Measurements from ENCODE around the gene CAMTA1. TPM values are rescaled to one million over a fixed set of nuclear protein-coding genes. Genes with fewer than 3 reads are reported as not detected.

Gene CAMTA1
- total and polyA plus RNA-seq, 9 of the 15 experiments (the other 6 are each of a cell fraction or from before 2014, with no cell fraction given), result 43.9 to 161 (median 65.9) TPM

- TF ChIP-seq, protein P1, sequence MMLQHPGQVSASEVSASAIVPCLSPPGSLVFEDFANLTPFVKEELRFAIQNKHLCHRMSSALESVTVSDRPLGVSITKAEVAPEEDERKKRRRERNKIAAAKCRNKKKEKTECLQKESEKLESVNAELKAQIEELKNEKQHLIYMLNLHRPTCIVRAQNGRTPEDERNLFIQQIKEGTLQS (IDR thresholded peaks at IDR 0.05), result no peak
- TF ChIP-seq, protein P1 (CRISPR knock-in tag; conservative IDR thresholded peaks at IDR 0.05), result no peak
These were observed 729.9 kb downstream of the CAMTA1 start (continued) for GRCh38 chr1:7515175-7515574.

DNA sequence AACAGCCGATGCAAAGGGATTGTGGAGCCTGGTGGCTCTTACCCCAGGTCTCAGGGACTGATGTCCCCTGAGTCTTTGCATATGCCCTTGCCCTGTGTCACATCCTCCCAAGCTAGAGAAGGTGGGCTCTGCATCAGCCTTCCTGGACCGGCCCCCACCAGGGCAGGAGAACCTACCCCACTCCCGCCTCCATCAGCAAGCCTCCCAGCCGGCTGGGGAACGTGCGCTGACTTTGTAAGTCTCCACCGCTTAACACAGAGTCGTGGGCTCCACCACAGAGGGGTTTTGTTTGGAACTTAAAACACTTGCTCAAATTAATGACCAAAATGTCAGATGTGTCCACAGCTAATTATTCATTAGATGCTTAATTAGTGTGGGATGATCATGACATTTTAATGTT, 730.6 kb downstream of the CAMTA1 start:
- in situ Hi-C loops (cut with MboI) (no loop called here), intact Hi-C loops (cut with micrococcal nuclease) (no loop called here)
- no peaks in the 10 kb centered on the region for H3K9me3 ChIP-seq (replicated peaks; ENCODE audit: control insufficient read depth, insufficient read depth, low read depth, low read length)
- H3K27ac ChIP-seq (ENCODE audit: extremely low read depth, low read depth, low read length), result no peak overlapping the region
- ATAC-seq (no peak), DNase-seq (ENCODE audit: extremely low read depth in 1 of 4, low spot score in 3 of 4) (no peak), FAIRE-seq (no peak)
- H3K79me2 ChIP-seq (ENCODE audit: control insufficient read depth, insufficient read depth, low read length), result no peaks in the 10 kb centered on the region
- no TSS peak for BruUV-seq (replicated peaks)
- ChIA-PET POLR2A (interaction anchor here (1.0 to 1.1 kb wide), 2 partner anchors 11 to 19 kb away, joined by 3 to 4 read pairs; no protein-coding TSS in a partner anchor), CTCF (ENCODE audit: low intra/inter-chr PET ratio) (no interaction called here)
- no peaks in the 10 kb centered on the region for H3K9me1 ChIP-seq (ENCODE audit: control insufficient read depth, insufficient read depth, low read length)
- no peak overlapping the region for H3K4me2 ChIP-seq (ENCODE audit: insufficient read depth, low read length)
- no peak overlapping the region for H3K9ac ChIP-seq (ENCODE audit: insufficient read depth in 1 of 2, low read depth in 2 of 2, low read length in 2 of 2)
- H3K36me3 ChIP-seq (ENCODE audit: control insufficient read depth, insufficient read depth, low read length), result no peaks in the 10 kb centered on the region
- no peaks in the 10 kb centered on the region for H3K4me1 ChIP-seq (replicated peaks in 1 of 2; ENCODE audit: control insufficient read depth in 2 of 2, insufficient read depth in 2 of 2, low read length in 2 of 2)
- H3K4me3 ChIP-seq, result no peak overlapping the region
- peaks cover 4% of the 10 kb centered on the region; the same call in 1 of the 2 replicates for H4K20me1 ChIP-seq (replicated peaks; ENCODE audit: control insufficient read depth, insufficient read depth, low read length)
- no peak overlapping the region for H2AFZ ChIP-seq (ENCODE audit: low read depth, low read length)
- WGBS (ENCODE audit: insufficient coverage, low coverage, missing lambda C conversion rate), result 0% methylated on average over 8 of the region's 8 CpGs
- H3K27me3 ChIP-seq (ENCODE audit: control insufficient read depth in 2 of 2, insufficient read depth in 2 of 2, low read length in 2 of 2), result peaks cover 0 to 45% of the 10 kb centered on the region in 2 experiments; a peak in 3 of 5 replicates
- no peak for TF ChIP-seq CTCF (IDR thresholded peaks at IDR 0.05 in 2 of 3, conservative IDR thresholded peaks at IDR 0.05 in 1 of 3; ENCODE audit: insufficient read depth in 2 of 3, low read depth in 1 of 3, low read length in 3 of 3)
- TF ChIP-seq, protein P2, sequence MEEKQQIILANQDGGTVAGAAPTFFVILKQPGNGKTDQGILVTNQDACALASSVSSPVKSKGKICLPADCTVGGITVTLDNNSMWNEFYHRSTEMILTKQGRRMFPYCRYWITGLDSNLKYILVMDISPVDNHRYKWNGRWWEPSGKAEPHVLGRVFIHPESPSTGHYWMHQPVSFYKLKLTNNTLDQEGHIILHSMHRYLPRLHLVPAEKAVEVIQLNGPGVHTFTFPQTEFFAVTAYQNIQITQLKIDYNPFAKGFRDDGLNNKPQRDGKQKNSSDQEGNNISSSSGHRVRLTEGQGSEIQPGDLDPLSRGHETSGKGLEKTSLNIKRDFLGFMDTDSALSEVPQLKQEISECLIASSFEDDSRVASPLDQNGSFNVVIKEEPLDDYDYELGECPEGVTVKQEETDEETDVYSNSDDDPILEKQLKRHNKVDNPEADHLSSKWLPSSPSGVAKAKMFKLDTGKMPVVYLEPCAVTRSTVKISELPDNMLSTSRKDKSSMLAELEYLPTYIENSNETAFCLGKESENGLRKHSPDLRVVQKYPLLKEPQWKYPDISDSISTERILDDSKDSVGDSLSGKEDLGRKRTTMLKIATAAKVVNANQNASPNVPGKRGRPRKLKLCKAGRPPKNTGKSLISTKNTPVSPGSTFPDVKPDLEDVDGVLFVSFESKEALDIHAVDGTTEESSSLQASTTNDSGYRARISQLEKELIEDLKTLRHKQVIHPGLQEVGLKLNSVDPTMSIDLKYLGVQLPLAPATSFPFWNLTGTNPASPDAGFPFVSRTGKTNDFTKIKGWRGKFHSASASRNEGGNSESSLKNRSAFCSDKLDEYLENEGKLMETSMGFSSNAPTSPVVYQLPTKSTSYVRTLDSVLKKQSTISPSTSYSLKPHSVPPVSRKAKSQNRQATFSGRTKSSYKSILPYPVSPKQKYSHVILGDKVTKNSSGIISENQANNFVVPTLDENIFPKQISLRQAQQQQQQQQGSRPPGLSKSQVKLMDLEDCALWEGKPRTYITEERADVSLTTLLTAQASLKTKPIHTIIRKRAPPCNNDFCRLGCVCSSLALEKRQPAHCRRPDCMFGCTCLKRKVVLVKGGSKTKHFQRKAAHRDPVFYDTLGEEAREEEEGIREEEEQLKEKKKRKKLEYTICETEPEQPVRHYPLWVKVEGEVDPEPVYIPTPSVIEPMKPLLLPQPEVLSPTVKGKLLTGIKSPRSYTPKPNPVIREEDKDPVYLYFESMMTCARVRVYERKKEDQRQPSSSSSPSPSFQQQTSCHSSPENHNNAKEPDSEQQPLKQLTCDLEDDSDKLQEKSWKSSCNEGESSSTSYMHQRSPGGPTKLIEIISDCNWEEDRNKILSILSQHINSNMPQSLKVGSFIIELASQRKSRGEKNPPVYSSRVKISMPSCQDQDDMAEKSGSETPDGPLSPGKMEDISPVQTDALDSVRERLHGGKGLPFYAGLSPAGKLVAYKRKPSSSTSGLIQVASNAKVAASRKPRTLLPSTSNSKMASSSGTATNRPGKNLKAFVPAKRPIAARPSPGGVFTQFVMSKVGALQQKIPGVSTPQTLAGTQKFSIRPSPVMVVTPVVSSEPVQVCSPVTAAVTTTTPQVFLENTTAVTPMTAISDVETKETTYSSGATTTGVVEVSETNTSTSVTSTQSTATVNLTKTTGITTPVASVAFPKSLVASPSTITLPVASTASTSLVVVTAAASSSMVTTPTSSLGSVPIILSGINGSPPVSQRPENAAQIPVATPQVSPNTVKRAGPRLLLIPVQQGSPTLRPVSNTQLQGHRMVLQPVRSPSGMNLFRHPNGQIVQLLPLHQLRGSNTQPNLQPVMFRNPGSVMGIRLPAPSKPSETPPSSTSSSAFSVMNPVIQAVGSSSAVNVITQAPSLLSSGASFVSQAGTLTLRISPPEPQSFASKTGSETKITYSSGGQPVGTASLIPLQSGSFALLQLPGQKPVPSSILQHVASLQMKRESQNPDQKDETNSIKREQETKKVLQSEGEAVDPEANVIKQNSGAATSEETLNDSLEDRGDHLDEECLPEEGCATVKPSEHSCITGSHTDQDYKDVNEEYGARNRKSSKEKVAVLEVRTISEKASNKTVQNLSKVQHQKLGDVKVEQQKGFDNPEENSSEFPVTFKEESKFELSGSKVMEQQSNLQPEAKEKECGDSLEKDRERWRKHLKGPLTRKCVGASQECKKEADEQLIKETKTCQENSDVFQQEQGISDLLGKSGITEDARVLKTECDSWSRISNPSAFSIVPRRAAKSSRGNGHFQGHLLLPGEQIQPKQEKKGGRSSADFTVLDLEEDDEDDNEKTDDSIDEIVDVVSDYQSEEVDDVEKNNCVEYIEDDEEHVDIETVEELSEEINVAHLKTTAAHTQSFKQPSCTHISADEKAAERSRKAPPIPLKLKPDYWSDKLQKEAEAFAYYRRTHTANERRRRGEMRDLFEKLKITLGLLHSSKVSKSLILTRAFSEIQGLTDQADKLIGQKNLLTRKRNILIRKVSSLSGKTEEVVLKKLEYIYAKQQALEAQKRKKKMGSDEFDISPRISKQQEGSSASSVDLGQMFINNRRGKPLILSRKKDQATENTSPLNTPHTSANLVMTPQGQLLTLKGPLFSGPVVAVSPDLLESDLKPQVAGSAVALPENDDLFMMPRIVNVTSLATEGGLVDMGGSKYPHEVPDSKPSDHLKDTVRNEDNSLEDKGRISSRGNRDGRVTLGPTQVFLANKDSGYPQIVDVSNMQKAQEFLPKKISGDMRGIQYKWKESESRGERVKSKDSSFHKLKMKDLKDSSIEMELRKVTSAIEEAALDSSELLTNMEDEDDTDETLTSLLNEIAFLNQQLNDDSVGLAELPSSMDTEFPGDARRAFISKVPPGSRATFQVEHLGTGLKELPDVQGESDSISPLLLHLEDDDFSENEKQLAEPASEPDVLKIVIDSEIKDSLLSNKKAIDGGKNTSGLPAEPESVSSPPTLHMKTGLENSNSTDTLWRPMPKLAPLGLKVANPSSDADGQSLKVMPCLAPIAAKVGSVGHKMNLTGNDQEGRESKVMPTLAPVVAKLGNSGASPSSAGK (IDR thresholded peaks at IDR 0.05), result no peak
